Measurements from ENCODE around the gene SIDT1. TPM values are rescaled to one million over a fixed set of nuclear protein-coding genes. Genes with fewer than 3 reads are reported as not detected.
A peak's percentile ranks its signal among the peaks of the same experiment; 100 is the strongest.

SIDT1 gene
- total RNA-seq, 2 experiments from 2014 or later, result 14.6 to 14.9 TPM

DNA sequence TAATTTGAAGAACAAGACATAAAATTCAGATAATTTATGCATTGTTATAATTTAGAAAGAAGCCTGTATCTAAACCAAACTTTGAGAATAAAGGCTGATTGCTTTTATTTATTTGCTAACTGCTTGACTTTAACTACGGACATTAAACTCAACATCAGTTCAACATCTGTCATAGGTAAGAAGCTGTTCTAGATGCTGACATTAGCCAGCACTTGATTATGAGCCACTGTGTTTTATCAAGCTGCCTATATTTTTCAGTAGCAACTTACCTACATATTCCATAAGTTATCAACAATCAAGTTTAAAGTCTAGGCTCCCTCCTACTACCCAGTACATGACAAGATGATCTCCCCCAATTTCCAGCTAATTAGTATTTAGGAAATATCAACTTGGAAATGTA is 122.0 kb downstream of the SIDT1 start:
- Mint-ChIP-seq H3K27me3 (ENCODE audit: low read depth) (no peaks in the 10 kb centered on the region), H3K27ac (no peak overlapping the region), H3K4me1 (ENCODE audit: low read depth) (no peaks in the 10 kb centered on the region), H3K4me3 (no peak overlapping the region), H3K36me3 (ENCODE audit: low read depth) (peaks cover 29% of the 10 kb centered on the region), H3K9me3 (no peaks in the 10 kb centered on the region)
- intact Hi-C loops (cut with micrococcal nuclease), result no loop called here
- DNase-seq, result no peak
- CTCF ChIA-PET, result no interaction called here

GRCh38 chr3:113654851-113655250 is 122.5 kb downstream of the SIDT1 start:
- no peaks in the 10 kb centered on the region for H3K27me3 Mint-ChIP-seq (ENCODE audit: low read depth)

DNA sequence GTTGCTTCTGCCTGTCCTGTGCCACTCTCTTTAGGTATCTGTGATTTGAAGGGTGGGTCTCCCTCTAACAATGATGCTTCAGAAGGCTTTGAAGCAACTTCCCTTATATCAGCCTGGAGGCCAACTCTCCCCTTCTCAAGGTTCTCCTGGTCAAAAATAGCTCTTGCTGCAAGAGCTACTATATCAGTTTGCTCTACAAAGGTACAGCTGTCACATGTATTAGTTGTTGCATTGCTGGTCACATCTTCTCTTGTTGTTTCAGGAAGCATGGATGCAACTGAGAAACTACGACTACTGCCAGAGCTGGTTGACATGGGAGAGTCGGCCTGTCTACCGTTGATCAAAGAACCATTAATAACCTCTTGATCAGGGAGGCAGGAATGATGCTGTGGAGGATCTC is 125.8 kb downstream of the SIDT1 start:
- Mint-ChIP-seq H3K4me3 (no peak overlapping the region), H3K36me3 (ENCODE audit: low read depth) (peaks cover 51% of the 10 kb centered on the region), H3K27me3 (ENCODE audit: low read depth) (no peaks in the 10 kb centered on the region), H3K27ac (no peak overlapping the region), H3K9me3 (no peaks in the 10 kb centered on the region), H3K4me1 (ENCODE audit: low read depth) (no peaks in the 10 kb centered on the region)
- intact Hi-C loops (cut with micrococcal nuclease), result no loop called here
- DNase-seq, result no peak
- CTCF ChIA-PET, result no interaction called here

More at GRCh38 chr3:113654851-113655250, 122.5 kb downstream of the SIDT1 start:
- no peak for DNase-seq
- no peak overlapping the region for H3K27ac Mint-ChIP-seq
- H3K4me3 Mint-ChIP-seq, result no peak overlapping the region
- peaks cover 30% of the 10 kb centered on the region for H3K36me3 Mint-ChIP-seq (ENCODE audit: low read depth)
- H3K4me1 Mint-ChIP-seq (ENCODE audit: low read depth), result no peaks in the 10 kb centered on the region
- CTCF ChIA-PET, result no interaction called here
- no peaks in the 10 kb centered on the region for H3K9me3 Mint-ChIP-seq
- intact Hi-C loops (cut with micrococcal nuclease), result no loop called here

GRCh38 chr3:113659101-113659541 is 126.8 kb downstream of the SIDT1 start:
- intact Hi-C loops (cut with micrococcal nuclease), result no loop called here
- Mint-ChIP-seq H3K4me3 (no peak overlapping the region), H3K4me1 (ENCODE audit: low read depth) (no peaks in the 10 kb centered on the region), H3K9me3 (no peaks in the 10 kb centered on the region), H3K36me3 (ENCODE audit: low read depth) (peaks cover 55% of the 10 kb centered on the region), H3K27ac (no peak overlapping the region), H3K27me3 (ENCODE audit: low read depth) (no peaks in the 10 kb centered on the region)
- CTCF ChIA-PET, result no interaction called here
- no peak for DNase-seq

DNA sequence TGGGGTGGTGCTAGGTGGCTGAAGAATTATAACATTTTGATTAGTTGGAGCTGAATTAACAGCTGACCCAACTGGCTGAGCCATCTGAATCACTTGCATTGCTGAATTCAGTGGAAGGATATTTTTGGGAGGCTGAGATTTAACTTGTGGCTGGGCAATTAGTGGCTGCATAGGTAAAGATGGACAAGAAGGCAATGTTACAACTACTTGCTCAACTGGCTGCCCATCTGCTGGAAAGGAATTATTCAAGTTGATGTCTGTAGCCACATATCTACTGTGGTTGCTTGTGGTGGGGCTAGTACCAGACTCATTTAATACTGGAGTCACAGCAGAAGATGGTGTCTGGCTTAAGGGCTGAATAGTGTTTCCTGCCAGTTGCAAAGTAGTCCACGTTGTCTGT is 127.6 kb downstream of the SIDT1 start:
- CTCF ChIA-PET, result no interaction called here
- no peaks in the 10 kb centered on the region for H3K27me3 Mint-ChIP-seq (ENCODE audit: low read depth)
- DNase-seq, result no peak
- no peak overlapping the region for H3K4me3 Mint-ChIP-seq
- H3K4me1 Mint-ChIP-seq (ENCODE audit: low read depth), result no peaks in the 10 kb centered on the region
- intact Hi-C loops (cut with micrococcal nuclease), result no loop called here
- H3K9me3 Mint-ChIP-seq, result no peaks in the 10 kb centered on the region
- H3K27ac Mint-ChIP-seq, result no peak overlapping the region
- H3K36me3 Mint-ChIP-seq (ENCODE audit: low read depth), result peaks cover 55% of the 10 kb centered on the region

GRCh38 chr3:113660458-113660857 is 128.1 kb downstream of the SIDT1 start:
- peaks cover 55% of the 10 kb centered on the region for H3K36me3 Mint-ChIP-seq (ENCODE audit: low read depth)
- CTCF ChIA-PET, result no interaction called here
- H3K4me1 Mint-ChIP-seq (ENCODE audit: low read depth), result no peaks in the 10 kb centered on the region
- intact Hi-C loops (cut with micrococcal nuclease), result no loop called here
- H3K4me3 Mint-ChIP-seq, result no peak overlapping the region
- H3K9me3 Mint-ChIP-seq, result no peaks in the 10 kb centered on the region
- H3K27ac Mint-ChIP-seq, result no peak overlapping the region
- H3K27me3 Mint-ChIP-seq (ENCODE audit: low read depth), result no peaks in the 10 kb centered on the region
- DNase-seq, result no peak

DNA sequence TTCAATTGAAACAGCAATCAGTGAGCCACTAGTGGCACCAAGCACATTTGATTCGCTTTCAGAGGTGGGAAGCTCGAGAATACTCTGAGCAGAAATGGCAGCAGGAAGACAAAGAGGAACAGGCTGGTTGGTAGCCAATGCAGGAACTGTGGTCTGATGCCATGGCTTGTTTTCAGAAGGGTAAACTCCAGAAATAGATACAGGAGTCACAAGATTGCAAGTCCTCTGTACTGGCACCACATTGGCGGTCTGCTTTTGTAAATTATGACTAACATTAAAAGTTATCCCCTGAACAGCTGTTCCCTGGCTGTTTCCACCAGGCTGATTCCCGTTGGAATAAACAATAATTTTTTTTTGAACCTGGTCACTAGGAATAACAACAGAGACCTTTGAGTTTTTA is 128.5 kb downstream of the SIDT1 start:
- no peak overlapping the region for H3K4me3 Mint-ChIP-seq
- CTCF ChIA-PET, result interaction anchor here (0.6 kb wide), 2 partner anchors 136 to 438 kb away, joined by 3 to 6 read pairs; no protein-coding TSS in a partner anchor
- H3K27ac Mint-ChIP-seq, result no peak overlapping the region
- H3K4me1 Mint-ChIP-seq (ENCODE audit: low read depth), result no peaks in the 10 kb centered on the region
- H3K27me3 Mint-ChIP-seq (ENCODE audit: low read depth), result no peaks in the 10 kb centered on the region
- no peak for DNase-seq
- H3K9me3 Mint-ChIP-seq, result no peaks in the 10 kb centered on the region
- peaks cover 52% of the 10 kb centered on the region for H3K36me3 Mint-ChIP-seq (ENCODE audit: low read depth)
- intact Hi-C loops (cut with micrococcal nuclease), result no loop called here

GRCh38 chr3:113662824-113663223 is 130.5 kb downstream of the SIDT1 start:
- CTCF ChIA-PET, result no interaction called here
- Mint-ChIP-seq H3K27ac (no peak overlapping the region), H3K4me1 (ENCODE audit: low read depth) (peaks cover 5% of the 10 kb centered on the region), H3K27me3 (ENCODE audit: low read depth) (no peaks in the 10 kb centered on the region), H3K9me3 (no peaks in the 10 kb centered on the region), H3K36me3 (ENCODE audit: low read depth) (peaks cover 45% of the 10 kb centered on the region), H3K4me3 (no peak overlapping the region)
- DNase-seq, result no peak
- intact Hi-C loops (cut with micrococcal nuclease), result no loop called here

DNA sequence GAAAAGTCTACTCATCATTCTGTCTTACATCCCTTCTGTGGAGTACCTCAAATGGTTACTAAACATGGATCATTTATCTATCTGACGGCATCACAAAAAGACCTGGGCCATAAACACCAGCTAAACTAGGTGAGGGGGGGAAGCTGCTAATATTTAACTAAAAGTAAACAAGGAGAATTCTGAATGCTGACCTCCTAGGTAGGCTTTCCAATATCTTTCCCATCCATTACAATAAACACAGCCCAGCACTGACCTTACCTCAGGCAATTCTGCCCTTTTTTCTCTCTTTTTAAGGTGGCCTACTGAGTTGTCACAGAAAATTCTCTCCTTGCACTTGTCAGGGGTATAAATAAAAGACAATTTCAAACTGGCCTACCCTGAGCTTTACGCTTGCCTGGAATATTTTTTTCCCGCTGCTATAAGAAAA is 131.0 kb downstream of the SIDT1 start:
- no peak overlapping the region for H3K4me3 Mint-ChIP-seq
- DNase-seq, result no peak
- intact Hi-C loops (cut with micrococcal nuclease), result no loop called here
- H3K4me1 Mint-ChIP-seq (ENCODE audit: low read depth), result peaks cover 9% of the 10 kb centered on the region
- H3K27ac Mint-ChIP-seq, result no peak overlapping the region
- H3K36me3 Mint-ChIP-seq (ENCODE audit: low read depth), result peaks cover 43% of the 10 kb centered on the region
- CTCF ChIA-PET, result interaction anchor here (1.5 kb wide), 1 partner anchor 170 kb away, joined by 3 read pairs; no protein-coding TSS in a partner anchor
- no peaks in the 10 kb centered on the region for H3K27me3 Mint-ChIP-seq (ENCODE audit: low read depth)
- no peaks in the 10 kb centered on the region for H3K9me3 Mint-ChIP-seq

DNA sequence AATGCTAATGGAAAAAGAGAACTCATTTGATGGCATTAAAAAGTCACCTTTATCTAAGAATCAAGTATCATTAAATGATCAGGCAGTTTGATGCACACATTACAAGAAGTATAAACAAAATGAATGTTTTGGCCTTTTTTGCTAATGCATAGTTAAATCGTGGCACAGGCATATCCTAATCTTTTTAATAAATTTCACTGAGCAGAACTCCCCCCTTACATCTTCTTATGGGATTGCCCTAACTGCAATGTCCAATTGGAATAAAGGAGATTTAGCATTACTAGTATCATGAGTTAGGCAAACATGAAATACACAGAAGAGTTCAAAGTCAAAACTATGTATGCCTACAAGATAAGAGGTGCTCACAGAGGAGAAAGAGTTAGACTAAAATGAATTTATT is 131.4 kb downstream of the SIDT1 start:
- intact Hi-C loops (cut with micrococcal nuclease), result no loop called here
- Mint-ChIP-seq H3K9me3 (no peaks in the 10 kb centered on the region), H3K36me3 (ENCODE audit: low read depth) (peaks cover 40% of the 10 kb centered on the region), H3K4me3 (no peak overlapping the region), H3K27ac (no peak overlapping the region), H3K27me3 (ENCODE audit: low read depth) (no peaks in the 10 kb centered on the region), H3K4me1 (ENCODE audit: low read depth) (peaks cover 13% of the 10 kb centered on the region)
- CTCF ChIA-PET, result interaction anchor here (1.5 kb wide), 1 partner anchor 170 kb away, joined by 3 read pairs; no protein-coding TSS in a partner anchor
- no peak for DNase-seq

DNA sequence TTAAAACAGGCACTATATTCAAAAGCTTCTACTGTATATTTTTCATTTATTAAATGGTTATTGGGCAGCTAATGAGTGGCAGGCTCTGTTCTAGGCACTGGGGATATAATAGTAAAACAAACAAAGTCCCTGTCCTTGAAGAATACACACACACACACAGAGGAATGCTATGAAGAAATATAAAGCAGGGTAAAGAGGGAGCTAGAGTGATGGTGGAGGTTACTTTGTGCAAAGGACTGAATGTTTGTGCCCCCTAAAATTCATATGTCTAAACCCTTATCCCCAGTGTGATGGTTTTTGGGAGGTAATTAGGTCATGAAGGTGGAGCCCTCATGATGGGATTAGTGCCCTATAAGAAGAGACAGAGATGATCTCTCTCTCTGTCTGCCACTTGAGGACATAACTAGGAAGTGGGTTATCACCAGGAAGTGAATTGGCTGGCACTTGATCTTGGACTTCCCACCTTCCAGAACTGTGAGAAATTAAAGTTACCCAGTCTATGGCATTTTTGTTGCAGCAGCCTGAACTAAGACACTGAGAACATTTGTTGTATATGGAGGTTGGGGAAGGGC is 132.3 kb downstream of the SIDT1 start:
- H3K4me1 Mint-ChIP-seq (ENCODE audit: low read depth), result peaks cover 18% of the 10 kb centered on the region
- intact Hi-C loops (cut with micrococcal nuclease), result no loop called here
- no peak overlapping the region for H3K27ac Mint-ChIP-seq
- DNase-seq, result no peak
- no peak overlapping the region for H3K4me3 Mint-ChIP-seq
- no peaks in the 10 kb centered on the region for H3K27me3 Mint-ChIP-seq (ENCODE audit: low read depth)
- peaks cover 32% of the 10 kb centered on the region for H3K36me3 Mint-ChIP-seq (ENCODE audit: low read depth)
- H3K9me3 Mint-ChIP-seq, result no peaks in the 10 kb centered on the region
- CTCF ChIA-PET, result interaction anchor here (1.5 kb wide), 1 partner anchor 171 kb away, joined by 3 read pairs; no protein-coding TSS in a partner anchor

- H3K4me1 Mint-ChIP-seq (ENCODE audit: low read depth), result peaks cover 20% of the 10 kb centered on the region
- H3K27me3 Mint-ChIP-seq (ENCODE audit: low read depth), result no peaks in the 10 kb centered on the region
- CTCF ChIA-PET, result interaction anchor here (0.7 kb wide), 1 partner anchor 64 kb away, joined by 3 read pairs; no protein-coding TSS in a partner anchor
- H3K4me3 Mint-ChIP-seq, result no peak overlapping the region
- intact Hi-C loops (cut with micrococcal nuclease), result no loop called here
- DNase-seq, result no peak
- H3K27ac Mint-ChIP-seq, result peak overlapping the region; percentile 38
- no peaks in the 10 kb centered on the region for H3K9me3 Mint-ChIP-seq
- peaks cover 11% of the 10 kb centered on the region for H3K36me3 Mint-ChIP-seq (ENCODE audit: low read depth)
Measured at GRCh38 chr3:113668015-113668414, 135.7 kb downstream of the SIDT1 start.

DNA sequence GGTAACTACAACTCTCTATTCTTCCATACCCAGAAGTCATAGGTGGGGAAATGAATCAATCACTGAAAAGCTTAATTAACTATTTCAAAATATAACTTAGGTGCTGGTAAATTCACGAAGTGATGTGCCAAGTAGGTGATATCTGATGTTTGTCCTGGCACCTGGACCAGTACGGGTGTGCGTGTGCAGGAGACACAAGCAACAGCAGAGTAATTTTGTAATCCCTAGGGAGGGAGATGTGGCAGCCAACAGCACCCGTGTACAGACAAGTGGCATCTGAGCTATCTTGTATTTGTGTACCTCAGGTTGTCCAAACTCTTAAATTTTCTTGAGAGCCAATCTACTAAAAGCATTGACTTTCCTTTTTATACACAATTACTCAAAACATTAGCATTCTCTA is 141.2 kb downstream of the SIDT1 start:
- no peak for DNase-seq

More for the DNA sequence above, 141.2 kb downstream of the SIDT1 start:
- no peaks in the 10 kb centered on the region for H3K27me3 Mint-ChIP-seq (ENCODE audit: low read depth)
- intact Hi-C loops (cut with micrococcal nuclease), result no loop called here
- peaks cover 18% of the 10 kb centered on the region for H3K4me1 Mint-ChIP-seq (ENCODE audit: low read depth)
- H3K27ac Mint-ChIP-seq, result no peak overlapping the region
- peaks cover 15% of the 10 kb centered on the region for H3K36me3 Mint-ChIP-seq (ENCODE audit: low read depth)
- no peaks in the 10 kb centered on the region for H3K9me3 Mint-ChIP-seq
- no peak overlapping the region for H3K4me3 Mint-ChIP-seq
- CTCF ChIA-PET, result no interaction called here

Measured in activated naive CD4-positive, alpha-beta T cell treated with anti-CD3 and anti-CD28 coated beads for 36 hours (primary cell).